Omental fat pad (tissue), 4 donors: ENCODE results near the gene CD2. TPM values are rescaled to one million over a fixed set of nuclear protein-coding genes. Genes with fewer than 3 reads are reported as not detected.
"Not testable (repeated sequence)": the region's sequence is repeated elsewhere in the genome, so short reads cannot be mapped to it uniquely, and the experiment has no call there.

Experiments used
- ATAC-seq: fragments of 150-250 bp; one replicate; pipeline ENCODE4 v1.9.1; 2016; ENCODE audit warnings: mild to moderate bottlenecking, moderate library complexity; ENCODE audit not compliant: low FRiP score
- DNase-seq: peaks from one replicate; pipeline ENCODE4 v3.0.0-alpha.2; 2019; ENCODE audit warnings: low spot score
- CTCF ChIP-seq, 3 donors: fragments of 450-650 bp; IDR thresholded peaks; one replicate each; pipeline ENCODE4 v1.5.1; 2016 to 2017; ENCODE audit warnings: antibody characterized with exemption in 3 of 3, mild to moderate bottlenecking in 3 of 3, moderate library complexity in 2 of 3
- total RNA-seq, 4 donors: library from RNA; depleted of rRNA; stranded (reverse); fragments of >200 nt; gene quantifications; one replicate each; pipeline ENCODE4 v1.1.0, GENCODE V29; 2016

The CD2 gene
- total RNA-seq, 4 donors from 2014 or later: 1.8 to 3.4 (median 2.6) TPM

GRCh38 chr1:116751621-116752020 lies 2.6 kb upstream of the CD2 start:
- no peak for TF ChIP-seq CTCF (IDR thresholded peaks at IDR 0.05)
- no peak for ATAC-seq
- DNase-seq: no peak

- TF ChIP-seq CTCF (IDR thresholded peaks at IDR 0.05): no peak
- ATAC-seq (no peak), DNase-seq (no peak)
Measured at GRCh38 chr1:116753312-116753711, 918 bp upstream of the CD2 start.

GRCh38 chr1:116755066-116755465 lies 836 bp downstream of the CD2 start:
- DNase-seq (no peak), ATAC-seq (no peak)
- no peak for TF ChIP-seq CTCF (IDR thresholded peaks at IDR 0.05)

GRCh38 chr1:116755681-116756080 lies 1.5 kb downstream of the CD2 start:
- no peak for TF ChIP-seq CTCF (IDR thresholded peaks at IDR 0.05)
- DNase-seq (no peak), ATAC-seq (no peak)

- not testable (repeated sequence) for ATAC-seq
Measured at GRCh38 chr1:116756092-116756491, 1.9 kb downstream of the CD2 start.

GRCh38 chr1:116758456-116758815 lies 4.2 kb downstream of the CD2 start:
- not testable (repeated sequence) for DNase-seq

More at GRCh38 chr1:116756092-116756491, 1.9 kb downstream of the CD2 start:
- not testable (repeated sequence) for DNase-seq

GRCh38 chr1:116759636-116760035 lies 5.4 kb downstream of the CD2 start:
- no peak for TF ChIP-seq CTCF (IDR thresholded peaks at IDR 0.05)
- no peak for DNase-seq
- ATAC-seq: no peak

More at GRCh38 chr1:116758456-116758815, 4.2 kb downstream of the CD2 start:
- not testable (repeated sequence) for ATAC-seq

- DNase-seq (no peak), ATAC-seq (no peak)
- TF ChIP-seq CTCF (IDR thresholded peaks at IDR 0.05): no peak
Measured at GRCh38 chr1:116760487-116760886, 6.3 kb downstream of the CD2 start.
